GM21447 (cell line): ENCODE results near the gene WNT2B.

ENCODE experiments used
- ATAC-seq: cut with Tn5 transposase; IDR thresholded peaks from one replicate; pipeline ENCODE4 v1.9.1; 2021; ENCODE audit not compliant: unreplicated experiment

Gene WNT2B

DNA sequence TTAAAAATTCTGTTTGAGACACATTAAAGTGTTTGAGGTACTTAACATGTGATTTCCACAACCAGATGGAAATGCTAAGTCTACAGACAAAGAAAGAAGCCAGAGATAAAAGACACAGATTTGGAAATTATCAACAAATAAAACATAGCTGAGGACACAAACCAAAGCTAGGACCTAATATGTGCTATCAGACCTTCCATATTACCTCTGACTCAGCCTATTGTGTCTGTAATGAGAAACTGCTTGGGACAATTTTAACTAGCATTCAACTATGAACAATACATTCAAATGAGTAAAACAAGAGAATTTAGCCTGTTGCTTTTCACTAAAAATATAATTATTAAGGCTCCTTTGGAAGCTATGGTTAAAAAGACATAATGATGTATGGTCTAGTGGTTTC is 54.6 kb downstream of the WNT2B start:
- no peak for ATAC-seq

DNA sequence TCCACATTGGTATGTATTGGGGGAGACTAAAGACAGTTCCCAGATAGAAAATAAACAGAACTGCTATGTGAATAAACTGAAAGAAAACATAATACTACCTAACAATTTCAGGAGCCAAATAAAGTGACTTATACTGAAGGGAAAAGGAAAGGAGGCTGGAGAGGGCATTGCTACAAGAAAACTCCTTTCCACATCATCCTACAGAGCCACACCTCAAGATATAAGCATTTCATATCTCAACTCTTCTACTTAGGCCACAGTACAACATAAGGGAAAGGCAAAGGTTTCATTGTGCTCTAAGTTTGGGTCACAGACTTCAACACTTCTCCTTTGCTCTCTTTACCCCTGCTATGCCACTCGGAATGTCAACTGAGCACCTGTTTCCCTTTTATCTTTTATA is 55.3 kb downstream of the WNT2B start:
- ATAC-seq: no peak

DNA sequence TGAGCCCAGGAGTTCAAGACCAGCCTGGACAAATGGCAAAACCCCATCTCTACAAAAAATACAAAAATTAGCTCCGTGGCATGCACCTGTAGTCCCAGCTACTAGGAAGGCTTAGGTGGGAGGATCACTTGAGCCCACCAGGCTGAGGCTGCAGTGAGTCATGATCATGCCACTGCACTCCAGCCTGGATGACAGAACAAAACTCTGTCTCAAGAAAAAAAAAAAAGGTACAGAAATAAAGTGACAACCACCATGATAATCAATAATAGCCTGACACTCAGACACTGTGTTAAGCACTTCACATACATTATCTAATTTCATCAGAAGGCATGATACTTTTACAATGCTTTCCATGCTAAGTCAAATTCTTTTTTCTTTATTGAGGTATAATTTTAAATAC is 57.0 kb downstream of the WNT2B start:
- no peak for ATAC-seq

DNA sequence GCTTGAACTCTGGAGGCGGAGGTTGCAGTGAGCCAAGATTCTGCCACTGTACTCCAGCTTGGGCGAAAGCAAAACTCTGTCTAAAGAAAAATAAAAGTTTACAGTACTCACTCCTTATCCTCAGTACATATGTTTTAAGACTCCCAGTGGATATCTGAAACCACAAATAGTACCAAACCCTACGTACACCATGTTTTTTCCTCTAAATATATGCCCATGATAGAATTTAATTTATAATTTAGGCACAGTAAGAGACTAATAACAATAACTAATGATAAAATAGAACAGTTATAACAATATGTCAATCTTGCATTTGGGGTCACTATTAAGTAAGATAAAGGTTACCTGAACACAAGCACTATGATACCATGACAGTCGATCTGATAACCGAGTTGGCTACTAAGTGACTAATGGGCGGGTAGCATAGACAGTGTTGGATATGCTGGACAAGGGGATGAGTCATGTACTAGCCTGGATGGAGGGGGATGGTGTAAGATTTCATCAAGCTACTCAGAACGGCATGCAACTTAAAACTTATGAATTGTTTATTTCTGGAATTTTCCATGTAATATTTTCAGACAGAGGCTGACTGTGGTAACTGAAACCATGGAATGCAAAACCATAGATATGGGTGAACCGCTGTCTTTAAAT is 66.5 kb downstream of the WNT2B start:
- no peak for ATAC-seq

DNA sequence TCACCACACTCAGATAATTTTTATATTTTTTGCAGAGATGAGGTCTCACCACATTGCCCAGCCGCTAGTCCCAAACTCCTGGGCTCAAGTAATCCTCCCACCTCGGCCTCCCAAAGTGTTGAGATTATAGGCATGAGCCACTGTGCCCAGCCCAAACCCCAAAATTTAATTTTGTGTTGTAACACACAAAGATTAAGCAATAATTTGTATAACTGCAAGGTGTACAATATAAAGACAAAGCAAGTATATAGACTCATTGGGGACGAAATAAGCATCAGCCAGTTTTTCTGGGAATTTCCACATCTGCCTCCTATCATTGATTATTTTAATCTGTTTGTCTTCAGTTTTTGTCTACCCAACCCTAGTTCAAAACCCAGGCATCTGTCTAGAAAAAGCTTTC is 67.5 kb downstream of the WNT2B start:
- no peak for ATAC-seq
